ENCODE data around the gene PRKCB. TPM values are rescaled to one million over a fixed set of nuclear protein-coding genes. Genes with fewer than 3 reads are reported as not detected.

Gene PRKCB
- total RNA-seq, 1 experiment from 2014 or later, result 0.89 TPM

DNA sequence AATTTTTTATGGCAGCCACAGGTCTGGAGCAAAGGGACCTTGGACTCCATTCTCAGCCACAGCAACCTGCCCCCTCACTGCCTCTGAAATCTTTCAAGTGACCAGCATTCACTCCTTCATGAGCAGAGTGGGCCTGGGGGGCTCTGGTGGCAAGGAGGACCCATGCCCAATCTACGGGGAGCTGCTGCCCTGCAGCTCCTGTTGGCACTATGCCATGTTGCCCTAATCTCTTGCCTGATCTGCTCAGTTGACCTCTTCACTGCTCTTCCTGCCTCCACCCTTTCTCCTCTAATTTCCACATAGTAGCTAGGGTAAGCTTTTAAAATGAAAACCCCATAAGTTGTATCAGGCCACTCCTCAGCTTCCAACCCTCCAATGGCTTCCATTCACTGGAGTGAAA, 2.9 kb upstream of the PRKCB start:
- ChIA-PET RAD21 (ENCODE audit: low non-redundant PET in 1 of 2, low total read pairs in 2 of 2, uncharacterized antibody in 2 of 2, unreplicated experiment in 2 of 2) (no interaction called here), CTCF (no interaction called here), POLR2A (no interaction called here)
- Histone ChIP-seq H3K79me2 (ENCODE audit: insufficient read depth, low read length) (no peaks in the 10 kb centered on the region), H3K9ac (ENCODE audit: low read length) (no peak overlapping the region), H3K27me3 (ENCODE audit: insufficient read depth, low read length) (peaks cover 10% of the 10 kb centered on the region; the same call in 1 of the 2 replicates), H2AFZ (ENCODE audit: low read depth, low read length, poor library complexity, severe bottlenecking) (no peak overlapping the region), H3K4me1 (ENCODE audit: control insufficient read depth in 1 of 2, insufficient read depth in 2 of 2, low read length in 2 of 2) (no peaks in the 10 kb centered on the region), H3K4me3 (replicated peaks in 1 of 2; ENCODE audit: low read depth in 1 of 2, low read length in 2 of 2) (no peak overlapping the region), H3K36me3 (ENCODE audit: control insufficient read depth in 1 of 2, insufficient read depth in 2 of 2, low read length in 2 of 2) (no peaks in the 10 kb centered on the region), H3K9me3 (ENCODE audit: control insufficient read depth in 1 of 2, insufficient read depth in 1 of 2, low read depth in 1 of 2, low read length in 2 of 2) (peaks cover 6 to 12% of the 10 kb centered on the region in 2 experiments; a peak in 2 of 4 replicates), H3K27ac (ENCODE audit: low read depth, low read length) (no peak overlapping the region), H3K9me2 (ENCODE audit: insufficient read depth) (no peaks in the 10 kb centered on the region), H3K4me2 (ENCODE audit: low read length) (no peak overlapping the region), H4K20me1 (ENCODE audit: insufficient read depth) (no peaks in the 10 kb centered on the region)
- intact Hi-C loops (cut with micrococcal nuclease), result loop anchor here (10.0 kb wide), 1 partner anchor 62 kb away; no protein-coding TSS in a partner anchor
- TF ChIP-seq CBX3 (IDR thresholded peaks at IDR 0.05; ENCODE audit: low read depth) (no peak), POLR2AphosphoS5 (IDR thresholded peaks at IDR 0.05; ENCODE audit: low read depth, low read length) (no peak), FOSL1 (IDR thresholded peaks at IDR 0.05; ENCODE audit: low read depth) (no peak), RAD21 (IDR thresholded peaks at IDR 0.05; ENCODE audit: low read depth) (no peak), ELF1 (IDR thresholded peaks at IDR 0.05; ENCODE audit: borderline replicate concordance, low read depth) (no peak), EZH2phosphoT487 (IDR thresholded peaks at IDR 0.05; ENCODE audit: borderline replicate concordance) (no peak), YY1 (IDR thresholded peaks at IDR 0.05; ENCODE audit: extremely low read depth, insufficient replicate concordance, low read depth, low read length) (no peak), ZFX (IDR thresholded peaks at IDR 0.05) (no peak), JUND (IDR thresholded peaks at IDR 0.05) (no peak), TCF7L2 (IDR thresholded peaks at IDR 0.05; ENCODE audit: borderline replicate concordance, extremely low read depth, insufficient read depth, insufficient read length) (no peak)
- BruUV-seq (replicated peaks), result no TSS peak
- DNase-seq (ENCODE audit: low read depth, low spot score), result no peak
- no peak for ATAC-seq

DNA sequence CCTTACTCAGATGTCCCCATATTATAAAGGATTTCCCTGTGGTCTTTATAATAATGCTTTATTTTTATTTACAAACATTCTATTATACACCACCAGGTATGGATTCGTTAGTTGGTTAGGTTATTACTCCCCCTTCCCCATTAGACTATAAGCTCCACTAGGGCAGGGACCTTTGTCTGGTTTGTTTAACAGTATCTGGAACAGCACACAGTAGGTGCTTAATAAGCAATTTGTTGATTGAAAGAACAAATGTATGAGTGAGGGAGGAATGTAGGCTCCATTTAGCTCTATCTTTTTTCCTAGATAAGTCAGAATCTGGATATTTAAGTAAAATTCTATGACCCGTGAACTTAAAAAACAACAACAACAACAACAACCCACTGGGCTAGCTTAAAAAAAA, 2.3 kb upstream of the PRKCB start:
- Histone ChIP-seq H3K4me2 (ENCODE audit: low read length) (no peak overlapping the region), H3K27me3 (ENCODE audit: insufficient read depth, low read length) (peaks cover 15% of the 10 kb centered on the region; the same call in 1 of the 2 replicates), H3K4me3 (replicated peaks in 1 of 2; ENCODE audit: low read depth in 1 of 2, low read length in 2 of 2) (no peak overlapping the region), H3K27ac (ENCODE audit: low read depth, low read length) (no peak overlapping the region), H3K4me1 (ENCODE audit: control insufficient read depth in 1 of 2, insufficient read depth in 2 of 2, low read length in 2 of 2) (no peaks in the 10 kb centered on the region), H4K20me1 (ENCODE audit: insufficient read depth) (no peaks in the 10 kb centered on the region), H3K9me3 (ENCODE audit: control insufficient read depth in 1 of 2, insufficient read depth in 1 of 2, low read depth in 1 of 2, low read length in 2 of 2) (peaks cover 6 to 12% of the 10 kb centered on the region in 2 experiments; a peak in 2 of 4 replicates), H3K9ac (ENCODE audit: low read length) (no peak overlapping the region), H2AFZ (ENCODE audit: low read depth, low read length, poor library complexity, severe bottlenecking) (no peak overlapping the region), H3K36me3 (ENCODE audit: control insufficient read depth in 1 of 2, insufficient read depth in 2 of 2, low read length in 2 of 2) (no peaks in the 10 kb centered on the region), H3K9me2 (ENCODE audit: insufficient read depth) (no peaks in the 10 kb centered on the region), H3K79me2 (ENCODE audit: insufficient read depth, low read length) (no peaks in the 10 kb centered on the region)
- CTCF ChIA-PET, result no interaction called here
- ATAC-seq (no peak), DNase-seq (ENCODE audit: low read depth, low spot score) (no peak)
- TF ChIP-seq, protein P1, sequence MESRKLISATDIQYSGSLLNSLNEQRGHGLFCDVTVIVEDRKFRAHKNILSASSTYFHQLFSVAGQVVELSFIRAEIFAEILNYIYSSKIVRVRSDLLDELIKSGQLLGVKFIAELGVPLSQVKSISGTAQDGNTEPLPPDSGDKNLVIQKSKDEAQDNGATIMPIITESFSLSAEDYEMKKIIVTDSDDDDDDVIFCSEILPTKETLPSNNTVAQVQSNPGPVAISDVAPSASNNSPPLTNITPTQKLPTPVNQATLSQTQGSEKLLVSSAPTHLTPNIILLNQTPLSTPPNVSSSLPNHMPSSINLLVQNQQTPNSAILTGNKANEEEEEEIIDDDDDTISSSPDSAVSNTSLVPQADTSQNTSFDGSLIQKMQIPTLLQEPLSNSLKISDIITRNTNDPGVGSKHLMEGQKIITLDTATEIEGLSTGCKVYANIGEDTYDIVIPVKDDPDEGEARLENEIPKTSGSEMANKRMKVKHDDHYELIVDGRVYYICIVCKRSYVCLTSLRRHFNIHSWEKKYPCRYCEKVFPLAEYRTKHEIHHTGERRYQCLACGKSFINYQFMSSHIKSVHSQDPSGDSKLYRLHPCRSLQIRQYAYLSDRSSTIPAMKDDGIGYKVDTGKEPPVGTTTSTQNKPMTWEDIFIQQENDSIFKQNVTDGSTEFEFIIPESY (IDR thresholded peaks at IDR 0.05; ENCODE audit: extremely low read depth, insufficient replicate concordance, low read length), result no peak
- no peak for TF ChIP-seq ELF1 (IDR thresholded peaks at IDR 0.05; ENCODE audit: borderline replicate concordance, low read depth)
- no peak for TF ChIP-seq ZFX (IDR thresholded peaks at IDR 0.05)
- TF ChIP-seq SRF (IDR thresholded peaks at IDR 0.05; ENCODE audit: low read depth), result no peak
- no peak for TF ChIP-seq EGR1 (IDR thresholded peaks at IDR 0.05; ENCODE audit: low read depth)
- no peak for TF ChIP-seq CBX3 (IDR thresholded peaks at IDR 0.05; ENCODE audit: low read depth)
- TF ChIP-seq YY1 (IDR thresholded peaks at IDR 0.05; ENCODE audit: extremely low read depth, insufficient replicate concordance, low read depth, low read length), result no peak
- TF ChIP-seq TCF7L2 (IDR thresholded peaks at IDR 0.05; ENCODE audit: borderline replicate concordance, extremely low read depth, insufficient read depth, insufficient read length), result no peak
- no peak for TF ChIP-seq POLR2A (IDR thresholded peaks at IDR 0.05; ENCODE audit: borderline replicate concordance, extremely low read depth, insufficient read depth, insufficient read length)
- TF ChIP-seq, protein P2, sequence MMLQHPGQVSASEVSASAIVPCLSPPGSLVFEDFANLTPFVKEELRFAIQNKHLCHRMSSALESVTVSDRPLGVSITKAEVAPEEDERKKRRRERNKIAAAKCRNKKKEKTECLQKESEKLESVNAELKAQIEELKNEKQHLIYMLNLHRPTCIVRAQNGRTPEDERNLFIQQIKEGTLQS (IDR thresholded peaks at IDR 0.05), result no peak
- no peak for TF ChIP-seq FOSL1 (IDR thresholded peaks at IDR 0.05; ENCODE audit: low read depth)
- no peak for TF ChIP-seq JUND (IDR thresholded peaks at IDR 0.05)
- no peak for TF ChIP-seq SIN3A (IDR thresholded peaks at IDR 0.05; ENCODE audit: low read depth)
- TF ChIP-seq EZH2 (IDR thresholded peaks at IDR 0.05), result no peak
- TF ChIP-seq RAD21 (IDR thresholded peaks at IDR 0.05; ENCODE audit: low read depth), result no peak
- no peak for TF ChIP-seq CEBPB (IDR thresholded peaks at IDR 0.05; ENCODE audit: low read depth)
- TF ChIP-seq, protein P3, sequence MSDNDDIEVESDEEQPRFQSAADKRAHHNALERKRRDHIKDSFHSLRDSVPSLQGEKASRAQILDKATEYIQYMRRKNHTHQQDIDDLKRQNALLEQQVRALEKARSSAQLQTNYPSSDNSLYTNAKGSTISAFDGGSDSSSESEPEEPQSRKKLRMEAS (IDR thresholded peaks at IDR 0.05), result no peak
- TF ChIP-seq SP1 (IDR thresholded peaks at IDR 0.05; ENCODE audit: low read depth), result no peak
- POLR2A ChIA-PET, result no interaction called here
- no TSS peak for BruUV-seq (replicated peaks)
- intact Hi-C loops (cut with micrococcal nuclease), result loop anchor here (10.0 kb wide), 1 partner anchor 61 kb away; no protein-coding TSS in a partner anchor
- RAD21 ChIA-PET (ENCODE audit: low non-redundant PET in 1 of 2, low total read pairs in 2 of 2, uncharacterized antibody in 2 of 2, unreplicated experiment in 2 of 2), result no interaction called here

Data from HCT116 (cell line).